HG02870 (cell line): ENCODE results near the gene MAP3K21.

Source experiments
- ATAC-seq: cut with Tn5 transposase; IDR thresholded peaks from one replicate; pipeline ENCODE4 v1.9.1; 2021; ENCODE audit warnings: mild to moderate bottlenecking, moderate library complexity; ENCODE audit not compliant: unreplicated experiment

MAP3K21 gene

GRCh38 chr1:233432916-233433315 is 105.4 kb downstream of the MAP3K21 start:
- ATAC-seq, result no peak

GRCh38 chr1:233433436-233434210 is 106.1 kb downstream of the MAP3K21 start:
- no peak for ATAC-seq
